IPS-NIHi11 (cell line): Measurements from ENCODE around the gene PCYOX1L.

Source experiments
- DNase-seq: peaks from one replicate; pipeline ENCODE4 v3.0.0; 2012; ENCODE audit warnings: mixed read lengths, low spot score

PCYOX1L gene

GRCh38 chr5:149338364-149338763 lies 19.5 kb upstream of the PCYOX1L start:
- DNase-seq = no peak

GRCh38 chr5:149340920-149341319 lies 16.9 kb upstream of the PCYOX1L start:
- DNase-seq = no peak

- DNase-seq = no peak
Observed at GRCh38 chr5:149341876-149342275, 16.0 kb upstream of the PCYOX1L start.

GRCh38 chr5:149344151-149344550 lies 13.7 kb upstream of the PCYOX1L start:
- DNase-seq = no peak

GRCh38 chr5:149345147-149345891 lies 12.5 kb upstream of the PCYOX1L start, which contains the start of gene GRPEL2:
Gene GRPEL2, plus strand, starts transcription at chr5:149345499. Its CDS starts 41 bp downstream, at chr5:149345540.
- peak; percentile 97 for DNase-seq

GRCh38 chr5:149345892-149346222 lies 12.0 kb upstream of the PCYOX1L start:
- DNase-seq = peak; percentile 19

- DNase-seq = no peak
Observed at GRCh38 chr5:149348518-149348917, 9.3 kb upstream of the PCYOX1L start.

GRCh38 chr5:149349382-149349781 lies 8.5 kb upstream of the PCYOX1L start:
- no peak for DNase-seq

GRCh38 chr5:149352169-149352568 lies 5.7 kb upstream of the PCYOX1L start:
- no peak for DNase-seq

GRCh38 chr5:149353911-149354310 lies 3.9 kb upstream of the PCYOX1L start:
- DNase-seq = no peak

- DNase-seq = no peak
Observed at GRCh38 chr5:149355688-149356087, 2.2 kb upstream of the PCYOX1L start.

GRCh38 chr5:149356391-149356790 lies 1.5 kb upstream of the PCYOX1L start:
- no peak for DNase-seq

- no peak for DNase-seq
Observed at GRCh38 chr5:149358294-149358651, 427 bp downstream of the PCYOX1L start.

GRCh38 chr5:149358868-149359495 lies 1.1 kb downstream of the PCYOX1L start:
- no peak for DNase-seq

GRCh38 chr5:149360272-149360671 lies 2.4 kb downstream of the PCYOX1L start:
- no peak for DNase-seq

GRCh38 chr5:149362541-149362940 lies 4.7 kb downstream of the PCYOX1L start:
- no peak for DNase-seq

- no peak for DNase-seq
Observed at GRCh38 chr5:149363358-149363757, 5.5 kb downstream of the PCYOX1L start.

- DNase-seq = no peak
Observed at GRCh38 chr5:149363936-149364335, 6.1 kb downstream of the PCYOX1L start.

GRCh38 chr5:149364719-149365118 lies 6.9 kb downstream of the PCYOX1L start:
- DNase-seq = no peak

GRCh38 chr5:149365418-149365817 lies 7.6 kb downstream of the PCYOX1L start:
- DNase-seq = no peak

- no peak for DNase-seq
Observed at GRCh38 chr5:149366169-149366729, 8.4 kb downstream of the PCYOX1L start.

- DNase-seq = peak; percentile 88
Observed at GRCh38 chr5:149367249-149367971, 9.6 kb downstream of the PCYOX1L start.
